Stimulated activated CD4-positive, alpha-beta T cell treated with anti-CD3 and anti-CD28 coated beads, Interleukin-1b, Interleukin-23, amount 100 ng/mL, for 48 hours (primary cell): ENCODE measurements around the gene MFSD12.
"Not testable (repeated sequence)": the region's sequence is repeated elsewhere in the genome, so short reads cannot be mapped to it uniquely, and the experiment has no call there.

Source experiments
- DNase-seq: peaks from one replicate; pipeline ENCODE4 v3.0.0-alpha.2; 2020

MFSD12 gene

GRCh38 chr19:3584036-3584802 is 26.8 kb upstream of the MFSD12 start:
- DNase-seq, result not testable (repeated sequence)

- not testable (repeated sequence) for DNase-seq
These were observed 24.4 kb upstream of the MFSD12 start for GRCh38 chr19:3581792-3582191.

- no peak for DNase-seq
These were observed 23.0 kb upstream of the MFSD12 start for GRCh38 chr19:3580156-3580934.

GRCh38 chr19:3578390-3578789 is 21.0 kb upstream of the MFSD12 start:
- DNase-seq, result no peak

- no peak for DNase-seq
These were observed 20.4 kb upstream of the MFSD12 start for GRCh38 chr19:3577723-3578344.

- no peak for DNase-seq
These were observed 19.5 kb upstream of the MFSD12 start for GRCh38 chr19:3576696-3577443.

GRCh38 chr19:3575949-3576673 is 18.7 kb upstream of the MFSD12 start:
- no peak for DNase-seq

GRCh38 chr19:3575260-3575741 is 17.9 kb upstream of the MFSD12 start:
- no peak for DNase-seq

GRCh38 chr19:3573858-3574637 is 16.7 kb upstream of the MFSD12 start:
- DNase-seq, result peak; percentile 98

GRCh38 chr19:3573162-3573857 is 15.9 kb upstream of the MFSD12 start:
- no peak for DNase-seq

- no peak for DNase-seq
These were observed 15.4 kb upstream of the MFSD12 start, which contains the start of gene HMG20B for GRCh38 chr19:3572855-3573161. TSS of gene HMG20B (plus strand) at chr19:3572944. CDS start at chr19:3573310, 366 bp downstream.

GRCh38 chr19:3572132-3572854 is 14.9 kb upstream of the MFSD12 start:
- peak; percentile 100 for DNase-seq

GRCh38 chr19:3570606-3571011 is 13.2 kb upstream of the MFSD12 start:
- no peak for DNase-seq

- DNase-seq, result not testable (repeated sequence)
These were observed 12.7 kb upstream of the MFSD12 start for GRCh38 chr19:3570042-3570441.

GRCh38 chr19:3565139-3565538 is 7.8 kb upstream of the MFSD12 start:
- no peak for DNase-seq

- DNase-seq, result no peak
These were observed 6.5 kb upstream of the MFSD12 start for GRCh38 chr19:3563709-3564524.

GRCh38 chr19:3556978-3557460 is 367 bp downstream of the MFSD12 start:
- peak; percentile 65 for DNase-seq

GRCh38 chr19:3556423-3556977 is 886 bp downstream of the MFSD12 start:
- no peak for DNase-seq
